Measurements from ENCODE around the gene INTS3.

INTS3 gene, protein sequence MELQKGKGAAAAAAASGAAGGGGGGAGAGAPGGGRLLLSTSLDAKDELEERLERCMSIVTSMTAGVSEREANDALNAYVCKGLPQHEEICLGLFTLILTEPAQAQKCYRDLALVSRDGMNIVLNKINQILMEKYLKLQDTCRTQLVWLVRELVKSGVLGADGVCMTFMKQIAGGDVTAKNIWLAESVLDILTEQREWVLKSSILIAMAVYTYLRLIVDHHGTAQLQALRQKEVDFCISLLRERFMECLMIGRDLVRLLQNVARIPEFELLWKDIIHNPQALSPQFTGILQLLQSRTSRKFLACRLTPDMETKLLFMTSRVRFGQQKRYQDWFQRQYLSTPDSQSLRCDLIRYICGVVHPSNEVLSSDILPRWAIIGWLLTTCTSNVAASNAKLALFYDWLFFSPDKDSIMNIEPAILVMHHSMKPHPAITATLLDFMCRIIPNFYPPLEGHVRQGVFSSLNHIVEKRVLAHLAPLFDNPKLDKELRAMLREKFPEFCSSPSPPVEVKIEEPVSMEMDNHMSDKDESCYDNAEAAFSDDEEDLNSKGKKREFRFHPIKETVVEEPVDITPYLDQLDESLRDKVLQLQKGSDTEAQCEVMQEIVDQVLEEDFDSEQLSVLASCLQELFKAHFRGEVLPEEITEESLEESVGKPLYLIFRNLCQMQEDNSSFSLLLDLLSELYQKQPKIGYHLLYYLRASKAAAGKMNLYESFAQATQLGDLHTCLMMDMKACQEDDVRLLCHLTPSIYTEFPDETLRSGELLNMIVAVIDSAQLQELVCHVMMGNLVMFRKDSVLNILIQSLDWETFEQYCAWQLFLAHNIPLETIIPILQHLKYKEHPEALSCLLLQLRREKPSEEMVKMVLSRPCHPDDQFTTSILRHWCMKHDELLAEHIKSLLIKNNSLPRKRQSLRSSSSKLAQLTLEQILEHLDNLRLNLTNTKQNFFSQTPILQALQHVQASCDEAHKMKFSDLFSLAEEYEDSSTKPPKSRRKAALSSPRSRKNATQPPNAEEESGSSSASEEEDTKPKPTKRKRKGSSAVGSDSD

DNA sequence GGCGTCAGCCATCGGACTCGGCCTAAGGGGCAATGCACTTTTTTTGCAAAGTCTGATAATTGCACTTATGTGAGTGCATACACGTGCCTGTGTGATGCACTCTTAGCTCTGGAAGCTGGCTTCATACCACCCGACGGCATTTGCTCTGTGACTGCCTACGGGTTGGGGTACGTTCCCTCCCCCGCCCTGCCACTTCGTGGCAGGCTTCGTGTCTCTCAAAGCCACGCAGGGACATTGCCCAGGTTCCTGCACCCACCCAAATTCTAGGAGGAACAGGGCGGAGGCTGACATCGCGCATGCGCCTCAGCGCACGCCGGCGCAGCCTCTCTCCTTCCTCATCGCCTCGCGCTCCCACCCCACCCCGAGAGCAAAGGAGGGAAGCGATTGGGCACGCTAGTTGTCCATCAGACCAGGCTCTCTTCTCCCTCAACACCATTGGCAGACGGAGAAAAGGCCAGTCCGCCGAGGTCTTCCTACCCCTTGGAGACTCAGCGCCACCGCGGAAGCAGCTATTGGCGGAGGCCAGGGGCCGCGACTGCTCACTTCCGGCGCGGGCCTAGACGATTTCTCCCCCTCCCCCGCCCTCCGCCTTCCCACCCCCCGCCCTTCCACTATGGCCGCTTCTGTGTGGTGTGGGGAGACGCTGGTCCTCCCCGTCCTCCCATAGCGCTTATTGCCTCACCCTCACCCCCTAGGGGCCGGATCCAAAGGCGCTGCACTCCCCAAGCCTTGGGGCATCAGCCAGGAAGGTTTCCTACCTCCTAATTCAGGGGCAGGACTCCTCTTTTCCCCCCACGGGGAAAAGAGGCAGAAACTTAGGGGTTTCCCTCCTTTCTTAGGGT lies at the start of gene INTS3:
Gene INTS3 (plus strand): TSS at position 588 of the 842 bp plus-strand sequence. CDS start 585 bp downstream, outside the sequence.
- DNase-seq = peak; percentile 99

GRCh38 chr1:153678519-153679336 lies 49.1 kb upstream of the INTS3 start, which contains the start of gene NPR1:
NPR1 (plus strand) TSS chr1:153678688; CDS start chr1:153679109, 421 bp downstream.
- no peak for DNase-seq

- DNase-seq = no peak
Measured at GRCh38 chr1:153679337-153680119, 48.3 kb upstream of the INTS3 start.

- no peak for DNase-seq
Measured at GRCh38 chr1:153680120-153680403, 47.8 kb upstream of the INTS3 start.

GRCh38 chr1:153682730-153683129 lies 45.1 kb upstream of the INTS3 start:
- no peak for DNase-seq

- no peak for DNase-seq
Measured at GRCh38 chr1:153683854-153684253, 44.0 kb upstream of the INTS3 start.

GRCh38 chr1:153684892-153685291 lies 43.0 kb upstream of the INTS3 start:
- no peak for DNase-seq

DNA sequence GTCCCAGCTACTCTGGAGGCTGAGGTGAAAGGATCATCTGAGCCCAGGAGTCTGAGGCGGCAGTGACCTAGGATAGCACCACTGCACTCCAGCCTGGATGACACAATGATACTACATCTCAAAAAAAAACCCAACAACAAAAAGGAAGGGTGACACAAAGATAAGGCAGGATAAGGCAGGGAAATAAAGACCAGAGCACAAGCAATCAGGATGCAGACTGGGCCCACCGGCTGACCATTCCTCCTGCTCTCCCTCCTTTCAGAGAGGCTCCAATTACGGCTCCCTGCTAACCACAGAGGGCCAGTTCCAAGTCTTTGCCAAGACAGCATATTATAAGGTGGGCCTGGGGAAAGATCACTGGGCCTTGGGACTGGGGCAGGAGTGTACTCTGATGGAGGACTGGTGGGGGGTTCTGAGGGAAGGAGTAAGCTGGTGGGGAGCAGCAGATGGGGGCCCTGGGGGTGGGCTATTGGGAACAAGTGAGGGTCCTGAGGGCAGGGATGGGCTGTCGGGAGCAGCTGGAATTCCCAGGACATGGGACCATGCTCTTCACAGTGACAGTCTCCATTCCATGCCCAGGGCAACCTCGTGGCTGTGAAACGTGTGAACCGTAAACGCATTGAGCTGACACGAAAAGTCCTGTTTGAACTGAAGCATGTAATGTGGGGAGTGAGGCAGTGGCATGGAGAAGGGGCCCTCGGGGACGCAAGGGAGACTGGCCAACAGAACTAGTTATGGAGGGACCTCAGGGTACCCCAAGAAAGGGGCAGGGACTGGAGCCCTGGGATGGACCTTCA lies 42.1 kb upstream of the INTS3 start:
- DNase-seq = no peak

GRCh38 chr1:153687346-153688125 lies 40.3 kb upstream of the INTS3 start:
- DNase-seq = no peak

- DNase-seq = no peak
Measured at GRCh38 chr1:153688276-153688675, 39.6 kb upstream of the INTS3 start.

- no peak for DNase-seq
Measured at GRCh38 chr1:153688736-153689328, 39.0 kb upstream of the INTS3 start.

- DNase-seq = no peak
Measured at GRCh38 chr1:153693466-153693865, 34.4 kb upstream of the INTS3 start.

DNA sequence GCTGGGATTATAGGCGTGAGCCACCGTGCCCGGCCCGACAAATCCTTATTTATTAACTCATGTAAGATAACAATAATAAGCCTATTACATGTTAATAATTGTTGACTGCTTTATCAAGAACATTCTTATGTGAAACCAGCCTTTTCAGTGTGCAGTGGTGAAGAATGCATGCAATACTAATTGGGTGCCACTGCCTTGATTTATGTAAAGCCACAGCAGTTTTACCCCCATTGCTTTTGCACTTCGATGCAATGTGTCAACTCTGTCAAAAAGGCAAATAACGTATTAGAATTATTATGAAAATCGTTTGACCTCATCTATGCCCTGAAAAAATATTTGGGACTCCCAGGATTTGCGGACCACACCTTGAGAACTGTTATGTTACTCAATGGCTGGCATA lies 31.1 kb upstream of the INTS3 start:
- DNase-seq = no peak

GRCh38 chr1:153697191-153698019 lies 30.4 kb upstream of the INTS3 start:
- DNase-seq = no peak

DNA sequence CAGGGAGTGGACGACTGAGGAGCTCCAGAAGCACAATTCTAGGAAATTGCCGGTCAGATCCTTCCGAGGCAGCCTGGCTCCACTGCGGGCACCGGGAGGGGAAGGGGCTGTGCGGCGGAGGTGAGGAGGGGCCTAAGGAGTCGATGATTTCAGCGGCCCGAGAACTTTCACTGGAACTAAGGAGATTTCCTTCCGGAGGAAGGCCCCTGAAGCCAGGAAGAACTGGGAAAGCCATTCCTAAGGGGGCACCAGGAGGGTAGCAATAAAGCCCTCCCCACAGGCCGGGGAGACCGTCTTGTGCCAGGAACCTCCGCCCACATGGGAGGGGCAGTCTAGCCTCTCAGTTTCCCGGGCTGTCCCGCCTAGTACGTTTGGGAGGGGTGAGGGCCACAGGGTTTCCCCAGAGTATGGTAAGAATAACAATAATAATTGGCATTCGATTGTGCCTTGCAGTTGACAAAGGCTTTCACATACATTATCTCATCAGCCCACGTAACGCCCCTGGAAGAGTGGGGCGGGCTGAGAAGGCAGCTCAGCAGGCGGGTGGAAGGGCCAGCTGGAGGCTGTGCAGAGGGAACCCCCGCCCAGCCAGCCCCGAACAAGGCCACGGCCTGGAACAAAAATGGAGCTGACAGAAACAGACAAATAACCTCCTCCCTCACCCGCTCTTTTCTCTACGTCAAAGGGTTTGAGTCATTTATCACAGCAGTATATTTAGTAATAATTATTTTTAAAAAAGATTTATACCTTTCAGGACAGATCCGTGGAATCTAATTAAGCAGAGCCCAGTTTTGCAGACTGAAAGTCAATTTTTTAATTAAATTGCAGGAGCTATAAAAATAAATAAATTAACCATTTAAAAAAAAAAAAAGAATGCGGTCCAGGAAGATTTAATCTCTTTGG lies 29.6 kb upstream of the INTS3 start:
- no peak for DNase-seq

GRCh38 chr1:153698923-153699714 lies 28.7 kb upstream of the INTS3 start:
- DNase-seq = no peak

Data from DMS79 (cell line).